HepG2 (cell line): ENCODE measurements around the gene KRTAP13-1. TPM values are rescaled to one million over a fixed set of nuclear protein-coding genes. Genes with fewer than 3 reads are reported as not detected.

Source experiments
- ATAC-seq: fragments of 200-7000 bp; cut with Tn5 transposase; 3 replicates; pipeline ENCODE4 v1.9.1; 2020; ENCODE audit warnings: mild to moderate bottlenecking, moderate library complexity
- BruUV-seq: library from RNA; stranded (reverse); fragments of 400-500 nt; replicated peaks from 2 replicates; lab custom pipeline; 2021; lab: Mats Ljungman, UMichigan
- CTCF ChIA-PET: fragments of 300-600 bp; formaldehyde crosslinking; extraction: SDS; loops from one replicate; lab custom pipeline; 2021; ENCODE audit warnings: low total read pairs, inconsistent platforms, low intra/inter-chr PET ratio; lab: Yijun Ruan, JAX
- POLR2A ChIA-PET: fragments of 350-600 bp; sonication (Branson Sonifier 250); formaldehyde crosslinking; loops from one replicate; lab custom pipeline; 2020; ENCODE audit warnings: antibody characterized with exemption, inconsistent platforms; lab: Yijun Ruan, JAX
- DNase-seq: peaks from one replicate; pipeline ENCODE4 v3.0.0-alpha.2; 2015; ENCODE audit warnings: low spot score
- FAIRE-seq: peaks from 3 replicates; lab custom pipeline; 2011; peaks lifted over from hg19 to GRCh38; lab: Jason Lieb, UNC
- H2AFZ ChIP-seq: one replicate; pipeline ENCODE4 v1.6.1; 2011; ENCODE audit warnings: low read length, inconsistent platforms
- H3K27ac ChIP-seq: fragments of 300-600 bp; 3 replicates; pipeline ENCODE4 v1.8.0; 2011; ENCODE audit warnings: mixed run types, mild to moderate bottlenecking, mixed read lengths, low read length, inconsistent platforms; ENCODE audit not compliant: insufficient read depth; ENCODE audit errors: extremely low read length
- H3K27me3 ChIP-seq, 2 experiments: fragments of 200-600 bp in 1 of 2; 2 replicates in 1 of 2; 3 replicates in 1 of 2; pipeline versions ENCODE4 v1.6.0 to v1.8.0; 2011; ENCODE audit warnings: low read length in 2 of 2, mild to moderate bottlenecking in 2 of 2, moderate library complexity in 2 of 2, inconsistent platforms in 1 of 2; ENCODE audit not compliant: insufficient read depth in 2 of 2, control insufficient read depth in 1 of 2
- H3K36me3 ChIP-seq, 2 experiments: fragments of 200-600 bp in 1 of 2; replicated peaks in 1 of 2; 2 replicates in 1 of 2; 3 replicates in 1 of 2; pipeline versions ENCODE4 v1.5.1 to v1.8.0; 2011; ENCODE audit warnings: low read length in 2 of 2, inconsistent platforms in 1 of 2; ENCODE audit not compliant: insufficient read depth in 2 of 2, control insufficient read depth in 1 of 2
- H3K4me1 ChIP-seq: 2 replicates; pipeline ENCODE4 v1.5.1; 2012; ENCODE audit warnings: low read length, inconsistent platforms; ENCODE audit not compliant: insufficient read depth
- H3K4me2 ChIP-seq: 2 replicates; pipeline ENCODE4 v1.6.0; 2011; ENCODE audit warnings: low read depth, low read length, inconsistent platforms
- H3K4me3 ChIP-seq, 3 experiments: fragments of 200-600 bp in 1 of 3; sonication (generic), shearing (Covaris generic) in 1 of 3; replicated peaks in 1 of 3; 2 replicates each; pipeline ENCODE4 v1.5.1; 2011 to 2016; ENCODE audit warnings: low read length in 3 of 3, inconsistent platforms in 2 of 3, low read depth in 2 of 3, mild to moderate bottlenecking in 2 of 3, control low read depth in 1 of 3, mixed read lengths in 1 of 3; ENCODE audit not compliant: insufficient read depth in 1 of 3
- H3K79me2 ChIP-seq: one replicate; pipeline ENCODE4 v1.6.1; 2011; ENCODE audit warnings: low read length, inconsistent platforms; ENCODE audit not compliant: insufficient read depth
- H3K9ac ChIP-seq: 2 replicates; pipeline ENCODE4 v1.6.0; 2011; ENCODE audit warnings: mild to moderate bottlenecking, low read depth, low read length, inconsistent platforms; ENCODE audit not compliant: insufficient read depth
- H3K9me3 ChIP-seq: 2 replicates; pipeline ENCODE4 v1.5.1; 2012; ENCODE audit warnings: mild to moderate bottlenecking, low read length
- H4K20me1 ChIP-seq: 2 replicates; pipeline ENCODE4 v1.6.0; 2011; ENCODE audit warnings: inconsistent platforms, mild to moderate bottlenecking, low read length, moderate library complexity; ENCODE audit not compliant: insufficient read depth
- CREB1 ChIP-seq, 2 experiments: fragments of 450-650 bp in 1 of 2; IDR thresholded peaks; 2 replicates each; pipeline ENCODE4 v1.6.1; 2016 to 2017; ENCODE audit warnings: control low read depth in 1 of 2, mild to moderate bottlenecking in 1 of 2, missing compliant biosample characterization in 1 of 2, missing genetic modification characterization in 1 of 2
- RXRA ChIP-seq: sonication (generic); formaldehyde crosslinking; IDR thresholded peaks from 2 replicates; pipeline ENCODE4 v1.5.1; 2020; ENCODE audit warnings: missing genetic modification reagents
- SIX1 ChIP-seq: sonication (generic); formaldehyde crosslinking; IDR thresholded peaks from 2 replicates; pipeline ENCODE4 v1.4.0; 2020; ENCODE audit warnings: missing genetic modification reagents, borderline replicate concordance
- XRCC5 ChIP-seq: fragments of 200-400 bp; formaldehyde crosslinking; optimal IDR thresholded peaks from 2 replicates; pipeline ENCODE3; 2017; ENCODE audit warnings: mild to moderate bottlenecking, low read length
- ZMYM4 ChIP-seq: sonication (generic); formaldehyde crosslinking; IDR thresholded peaks from 2 replicates; pipeline ENCODE4 v1.8.1; 2023; ENCODE audit warnings: mild to moderate bottlenecking, missing genetic modification reagents
- WGBS: methylation state at CpG from one replicate; pipeline ENCODE4 v1.1.6; 2017; ENCODE audit warnings: low lambda C conversion rate; 5-methylcytosine and 5-hydroxymethylcytosine counted together
- in situ Hi-C: cut with HindIII; loops from 2 replicates; pipeline ENCODE4 v1.10.0; 2017; ENCODE audit warnings: low pct_unique_long_range_greater_than_20kb; ENCODE audit not compliant: extremely low pct_ligation_motif_present
- intact Hi-C: fragments of 100-400 bp; cut with micrococcal nuclease; formaldehyde crosslinking; loops from one replicate; pipeline ENCODE4 v1.10.0; 2022; ENCODE audit not compliant: unreplicated experiment
- polyA plus RNA-seq, 8 experiments: library from polyadenylated mRNA; depleted of rRNA in 3 of 8; stranded (reverse) in 7 of 8; unstranded in 1 of 8; fragments of >200 nt; fragmentation: Illumina TruSeq in 4 of 8; extraction: Trizol in 4 of 8; gene quantifications; 2 replicates each; pipeline versions ENCODE4 v1.2.1 to v1.2.3, GENCODE V29; 2011 to 2016; ENCODE audit warnings: low read depth in 4 of 8, missing spikeins in 1 of 8, mixed read lengths in 1 of 8; ENCODE audit not compliant: insufficient read depth in 1 of 8
- total RNA-seq, 5 experiments: library from RNA; depleted of rRNA; stranded (reverse); fragments of >200 nt; fragmentation: Illumina TruSeq; extraction: Trizol; gene quantifications; 2 replicates each; pipeline ENCODE4 v1.2.3, GENCODE V29; 2016; ENCODE audit warnings: low read depth in 1 of 5
- TF ChIP-seq, protein P1 (sequence below): sonication (generic); formaldehyde crosslinking; IDR thresholded peaks from 2 replicates; pipeline ENCODE4 v1.5.0; 2020; ENCODE audit warnings: mild to moderate bottlenecking, missing genetic modification reagents, moderate library complexity
- TF ChIP-seq, protein P2 (sequence below): sonication (generic); formaldehyde crosslinking; conservative IDR thresholded peaks from 2 replicates; pipeline ENCODE4 v1.4.0; 2020; ENCODE audit warnings: missing genetic modification reagents
- TF ChIP-seq, protein P3 (sequence below): sonication (generic); formaldehyde crosslinking; IDR thresholded peaks from 2 replicates; pipeline ENCODE4 v1.4.0; 2020; ENCODE audit warnings: missing genetic modification reagents, borderline replicate concordance
- TF ChIP-seq, protein P4 (sequence below): sonication (generic); formaldehyde crosslinking; IDR thresholded peaks from 2 replicates; pipeline ENCODE4 v1.5.0; 2020; ENCODE audit warnings: mild to moderate bottlenecking, missing genetic modification reagents, borderline replicate concordance

Gene KRTAP13-1
- total and polyA plus RNA-seq, 2 of the 13 experiments (the other 11 are each of a cell fraction or from before 2014, with no cell fraction given): not detected

DNA sequence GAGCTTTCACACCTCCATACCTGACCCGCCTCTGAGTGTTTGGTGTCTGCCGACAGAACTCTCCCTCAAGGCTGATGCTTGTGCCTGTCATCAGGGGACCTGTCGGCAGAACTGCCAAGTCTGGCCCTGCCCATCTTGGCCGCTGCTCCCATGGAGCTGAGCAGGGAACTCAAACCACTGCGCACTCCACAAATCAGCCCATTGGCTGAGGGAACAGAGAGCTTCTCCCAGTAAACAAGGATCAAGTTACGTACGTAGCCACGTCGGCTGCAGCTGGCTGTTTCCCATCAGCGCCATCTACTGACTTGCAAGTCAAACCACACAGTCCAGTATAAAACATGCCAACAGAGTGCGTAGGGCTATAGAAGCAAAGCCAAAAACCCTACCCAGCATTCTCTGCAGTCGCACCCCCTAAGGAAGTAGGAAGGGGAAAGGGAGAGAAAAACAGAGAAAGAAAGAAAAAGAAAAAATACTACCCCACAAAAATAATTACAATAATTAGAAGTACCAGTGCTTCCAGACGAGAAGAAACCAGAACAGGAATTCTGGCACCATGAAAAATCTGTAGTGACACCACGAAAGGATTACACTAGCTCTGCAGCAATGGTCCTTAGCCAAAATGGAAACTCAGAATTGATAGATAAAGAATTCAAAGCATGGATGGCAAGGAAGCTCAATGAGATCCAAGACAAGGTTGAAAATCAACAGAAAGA lies 13.1 kb downstream of the KRTAP13-1 start:
- H4K20me1 ChIP-seq: no peaks in the 10 kb centered on the region
- H3K27me3 ChIP-seq: no peaks in the 10 kb centered on the region
- H3K9me3 ChIP-seq: peaks cover 82% of the 10 kb centered on the region
- H3K4me1 ChIP-seq: no peaks in the 10 kb centered on the region
- no peak overlapping the region for H3K4me2 ChIP-seq
- ChIA-PET POLR2A (no interaction called here), CTCF (no interaction called here)
- in situ Hi-C loops: no loop called here
- BruUV-seq: no TSS peak
- no peak overlapping the region for H3K27ac ChIP-seq
- ATAC-seq: peak; percentile 88
- H3K4me3 ChIP-seq: no peak overlapping the region
- WGBS: 17% methylated on average over 9 of the region's 14 CpGs
- no peak overlapping the region for H3K9ac ChIP-seq
- H3K79me2 ChIP-seq: no peaks in the 10 kb centered on the region
- no peak overlapping the region for H2AFZ ChIP-seq
- peak; percentile 14 for DNase-seq
- no peaks in the 10 kb centered on the region for H3K36me3 ChIP-seq
- intact Hi-C loops: no loop called here
- no peak for FAIRE-seq
- TF ChIP-seq RXRA (no peak), ZMYM4 (peak; percentile 54), XRCC5 (peak; percentile 21), CREB1 (IDR thresholded peaks at IDR 0.05) (no peak), CREB1 (CRISPR knock-in tag; IDR thresholded peaks at IDR 0.05) (peak; percentile 38; the same call in 1 of the 2 replicates), SIX1 (CRISPR knock-in tag) (peak; percentile 79)
- TF ChIP-seq, protein P1, sequence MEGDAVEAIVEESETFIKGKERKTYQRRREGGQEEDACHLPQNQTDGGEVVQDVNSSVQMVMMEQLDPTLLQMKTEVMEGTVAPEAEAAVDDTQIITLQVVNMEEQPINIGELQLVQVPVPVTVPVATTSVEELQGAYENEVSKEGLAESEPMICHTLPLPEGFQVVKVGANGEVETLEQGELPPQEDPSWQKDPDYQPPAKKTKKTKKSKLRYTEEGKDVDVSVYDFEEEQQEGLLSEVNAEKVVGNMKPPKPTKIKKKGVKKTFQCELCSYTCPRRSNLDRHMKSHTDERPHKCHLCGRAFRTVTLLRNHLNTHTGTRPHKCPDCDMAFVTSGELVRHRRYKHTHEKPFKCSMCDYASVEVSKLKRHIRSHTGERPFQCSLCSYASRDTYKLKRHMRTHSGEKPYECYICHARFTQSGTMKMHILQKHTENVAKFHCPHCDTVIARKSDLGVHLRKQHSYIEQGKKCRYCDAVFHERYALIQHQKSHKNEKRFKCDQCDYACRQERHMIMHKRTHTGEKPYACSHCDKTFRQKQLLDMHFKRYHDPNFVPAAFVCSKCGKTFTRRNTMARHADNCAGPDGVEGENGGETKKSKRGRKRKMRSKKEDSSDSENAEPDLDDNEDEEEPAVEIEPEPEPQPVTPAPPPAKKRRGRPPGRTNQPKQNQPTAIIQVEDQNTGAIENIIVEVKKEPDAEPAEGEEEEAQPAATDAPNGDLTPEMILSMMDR: 0 out of 2 replicates have a peak, but pooled peaks have one; percentile 8
- TF ChIP-seq, protein P2, sequence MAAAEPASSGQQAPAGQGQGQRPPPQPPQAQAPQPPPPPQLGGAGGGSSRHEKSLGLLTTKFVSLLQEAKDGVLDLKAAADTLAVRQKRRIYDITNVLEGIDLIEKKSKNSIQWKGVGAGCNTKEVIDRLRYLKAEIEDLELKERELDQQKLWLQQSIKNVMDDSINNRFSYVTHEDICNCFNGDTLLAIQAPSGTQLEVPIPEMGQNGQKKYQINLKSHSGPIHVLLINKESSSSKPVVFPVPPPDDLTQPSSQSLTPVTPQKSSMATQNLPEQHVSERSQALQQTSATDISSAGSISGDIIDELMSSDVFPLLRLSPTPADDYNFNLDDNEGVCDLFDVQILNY (CRISPR knock-in tag): no peak
- TF ChIP-seq, protein P3, sequence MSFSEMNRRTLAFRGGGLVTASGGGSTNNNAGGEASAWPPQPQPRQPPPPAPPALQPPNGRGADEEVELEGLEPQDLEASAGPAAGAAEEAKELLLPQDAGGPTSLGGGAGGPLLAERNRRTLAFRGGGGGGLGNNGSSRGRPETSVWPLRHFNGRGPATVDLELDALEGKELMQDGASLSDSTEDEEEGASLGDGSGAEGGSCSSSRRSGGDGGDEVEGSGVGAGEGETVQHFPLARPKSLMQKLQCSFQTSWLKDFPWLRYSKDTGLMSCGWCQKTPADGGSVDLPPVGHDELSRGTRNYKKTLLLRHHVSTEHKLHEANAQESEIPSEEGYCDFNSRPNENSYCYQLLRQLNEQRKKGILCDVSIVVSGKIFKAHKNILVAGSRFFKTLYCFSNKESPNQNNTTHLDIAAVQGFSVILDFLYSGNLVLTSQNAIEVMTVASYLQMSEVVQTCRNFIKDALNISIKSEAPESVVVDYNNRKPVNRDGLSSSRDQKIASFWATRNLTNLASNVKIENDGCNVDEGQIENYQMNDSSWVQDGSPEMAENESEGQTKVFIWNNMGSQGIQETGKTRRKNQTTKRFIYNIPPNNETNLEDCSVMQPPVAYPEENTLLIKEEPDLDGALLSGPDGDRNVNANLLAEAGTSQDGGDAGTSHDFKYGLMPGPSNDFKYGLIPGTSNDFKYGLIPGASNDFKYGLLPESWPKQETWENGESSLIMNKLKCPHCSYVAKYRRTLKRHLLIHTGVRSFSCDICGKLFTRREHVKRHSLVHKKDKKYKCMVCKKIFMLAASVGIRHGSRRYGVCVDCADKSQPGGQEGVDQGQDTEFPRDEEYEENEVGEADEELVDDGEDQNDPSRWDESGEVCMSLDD (CRISPR knock-in tag): no peak
- TF ChIP-seq, protein P4, sequence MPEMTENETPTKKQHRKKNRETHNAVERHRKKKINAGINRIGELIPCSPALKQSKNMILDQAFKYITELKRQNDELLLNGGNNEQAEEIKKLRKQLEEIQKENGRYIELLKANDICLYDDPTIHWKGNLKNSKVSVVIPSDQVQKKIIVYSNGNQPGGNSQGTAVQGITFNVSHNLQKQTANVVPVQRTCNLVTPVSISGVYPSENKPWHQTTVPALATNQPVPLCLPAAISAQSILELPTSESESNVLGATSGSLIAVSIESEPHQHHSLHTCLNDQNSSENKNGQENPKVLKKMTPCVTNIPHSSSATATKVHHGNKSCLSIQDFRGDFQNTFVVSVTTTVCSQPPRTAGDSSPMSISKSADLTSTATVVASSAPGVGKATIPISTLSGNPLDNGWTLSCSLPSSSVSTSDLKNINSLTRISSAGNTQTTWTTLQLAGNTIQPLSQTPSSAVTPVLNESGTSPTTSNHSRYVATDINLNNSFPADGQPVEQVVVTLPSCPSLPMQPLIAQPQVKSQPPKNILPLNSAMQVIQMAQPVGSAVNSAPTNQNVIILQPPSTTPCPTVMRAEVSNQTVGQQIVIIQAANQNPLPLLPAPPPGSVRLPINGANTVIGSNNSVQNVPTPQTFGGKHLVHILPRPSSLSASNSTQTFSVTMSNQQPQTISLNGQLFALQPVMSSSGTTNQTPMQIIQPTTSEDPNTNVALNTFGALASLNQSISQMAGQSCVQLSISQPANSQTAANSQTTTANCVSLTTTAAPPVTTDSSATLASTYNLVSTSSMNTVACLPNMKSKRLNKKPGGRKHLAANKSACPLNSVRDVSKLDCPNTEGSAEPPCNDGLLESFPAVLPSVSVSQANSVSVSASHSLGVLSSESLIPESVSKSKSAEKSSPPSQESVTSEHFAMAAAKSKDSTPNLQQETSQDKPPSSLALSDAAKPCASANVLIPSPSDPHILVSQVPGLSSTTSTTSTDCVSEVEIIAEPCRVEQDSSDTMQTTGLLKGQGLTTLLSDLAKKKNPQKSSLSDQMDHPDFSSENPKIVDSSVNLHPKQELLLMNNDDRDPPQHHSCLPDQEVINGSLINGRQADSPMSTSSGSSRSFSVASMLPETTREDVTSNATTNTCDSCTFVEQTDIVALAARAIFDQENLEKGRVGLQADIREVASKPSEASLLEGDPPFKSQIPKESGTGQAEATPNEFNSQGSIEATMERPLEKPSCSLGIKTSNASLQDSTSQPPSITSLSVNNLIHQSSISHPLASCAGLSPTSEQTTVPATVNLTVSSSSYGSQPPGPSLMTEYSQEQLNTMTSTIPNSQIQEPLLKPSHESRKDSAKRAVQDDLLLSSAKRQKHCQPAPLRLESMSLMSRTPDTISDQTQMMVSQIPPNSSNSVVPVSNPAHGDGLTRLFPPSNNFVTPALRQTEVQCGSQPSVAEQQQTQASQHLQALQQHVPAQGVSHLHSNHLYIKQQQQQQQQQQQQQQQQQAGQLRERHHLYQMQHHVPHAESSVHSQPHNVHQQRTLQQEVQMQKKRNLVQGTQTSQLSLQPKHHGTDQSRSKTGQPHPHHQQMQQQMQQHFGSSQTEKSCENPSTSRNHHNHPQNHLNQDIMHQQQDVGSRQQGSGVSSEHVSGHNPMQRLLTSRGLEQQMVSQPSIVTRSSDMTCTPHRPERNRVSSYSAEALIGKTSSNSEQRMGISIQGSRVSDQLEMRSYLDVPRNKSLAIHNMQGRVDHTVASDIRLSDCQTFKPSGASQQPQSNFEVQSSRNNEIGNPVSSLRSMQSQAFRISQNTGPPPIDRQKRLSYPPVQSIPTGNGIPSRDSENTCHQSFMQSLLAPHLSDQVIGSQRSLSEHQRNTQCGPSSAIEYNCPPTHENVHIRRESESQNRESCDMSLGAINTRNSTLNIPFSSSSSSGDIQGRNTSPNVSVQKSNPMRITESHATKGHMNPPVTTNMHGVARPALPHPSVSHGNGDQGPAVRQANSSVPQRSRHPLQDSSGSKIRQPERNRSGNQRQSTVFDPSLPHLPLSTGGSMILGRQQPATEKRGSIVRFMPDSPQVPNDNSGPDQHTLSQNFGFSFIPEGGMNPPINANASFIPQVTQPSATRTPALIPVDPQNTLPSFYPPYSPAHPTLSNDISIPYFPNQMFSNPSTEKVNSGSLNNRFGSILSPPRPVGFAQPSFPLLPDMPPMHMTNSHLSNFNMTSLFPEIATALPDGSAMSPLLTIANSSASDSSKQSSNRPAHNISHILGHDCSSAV (CRISPR knock-in tag): no peak
